Upper lobe of right lung (tissue), 1 donor: ENCODE measurements around the gene A3GALT2. TPM values are rescaled to one million over a fixed set of nuclear protein-coding genes. Genes with fewer than 3 reads are reported as not detected.

Experiments
- ATAC-seq: fragments of 200-7000 bp; cut with Tn5 transposase; one replicate; pipeline ENCODE4 v1.9.1; 2020; ENCODE audit warnings: mild to moderate bottlenecking, moderate library complexity
- DNase-seq: peaks from one replicate; pipeline ENCODE4 v3.0.0-alpha.2; 2020
- H3K27ac ChIP-seq: fragments of 200-600 bp; one replicate; pipeline ENCODE4 v1.8.0; 2022
- H3K27me3 ChIP-seq: fragments of 200-600 bp; one replicate; pipeline ENCODE4 v1.8.0; 2022; ENCODE audit warnings: mild to moderate bottlenecking
- H3K36me3 ChIP-seq: fragments of 200-600 bp; one replicate; pipeline ENCODE4 v1.8.0; 2022
- H3K4me1 ChIP-seq: fragments of 200-600 bp; one replicate; pipeline ENCODE4 v1.8.0; 2022
- H3K4me3 ChIP-seq: fragments of 200-600 bp; one replicate; pipeline ENCODE4 v1.8.0; 2022; ENCODE audit warnings: mild to moderate bottlenecking
- H3K9me3 ChIP-seq: fragments of 200-600 bp; one replicate; pipeline ENCODE4 v1.8.0; 2022
- CTCF ChIP-seq: fragments of 200-600 bp; IDR thresholded peaks from one replicate; pipeline ENCODE4 v1.8.0; 2022; ENCODE audit warnings: antibody characterized with exemption
- intact Hi-C: fragments of 100-400 bp; cut with DNase I; formaldehyde crosslinking; loops from one replicate; pipeline ENCODE4 v1.11.0; 2022
- total RNA-seq: library from RNA; stranded (reverse); fragmentation: NEBNext Ultra II Directional; extraction: Animal tissue kit (Norgen Biotek cat#: 25700); gene quantifications from one replicate; pipeline ENCODE4 v1.2.1, GENCODE V29; 2021
- donor health status: DM: no; HTN: yes; CAD: no; lungs with severe emphysema.

Gene A3GALT2
- total RNA-seq, 1 donor from 2014 or later, result not detected

- H3K9me3 ChIP-seq, result no peaks in the 10 kb centered on the region
- H3K27me3 ChIP-seq, result no peaks in the 10 kb centered on the region
- H3K4me1 ChIP-seq, result peaks cover 7% of the 10 kb centered on the region
- intact Hi-C loops, result no loop called here
- DNase-seq (no peak), ATAC-seq (no peak)
- no peak overlapping the region for H3K4me3 ChIP-seq
- H3K27ac ChIP-seq, result no peak overlapping the region
- no peak for TF ChIP-seq CTCF
- no peaks in the 10 kb centered on the region for H3K36me3 ChIP-seq
These were observed 50.0 kb downstream of the A3GALT2 start for GRCh38 chr1:33270808-33271465.

- intact Hi-C loops, result no loop called here
- no peak overlapping the region for H3K27ac ChIP-seq
- ATAC-seq (no peak), DNase-seq (no peak)
- no peak overlapping the region for H3K4me3 ChIP-seq
- no peak for TF ChIP-seq CTCF
- H3K36me3 ChIP-seq, result no peaks in the 10 kb centered on the region
- H3K4me1 ChIP-seq, result peaks cover 7% of the 10 kb centered on the region
- H3K9me3 ChIP-seq, result no peaks in the 10 kb centered on the region
- H3K27me3 ChIP-seq, result no peaks in the 10 kb centered on the region
These were observed 50.5 kb downstream of the A3GALT2 start for GRCh38 chr1:33270379-33270778.

- no peak for DNase-seq
- H3K36me3 ChIP-seq, result no peaks in the 10 kb centered on the region
- no peak for ATAC-seq
- H3K9me3 ChIP-seq, result no peaks in the 10 kb centered on the region
- no peak overlapping the region for H3K4me3 ChIP-seq
- peaks cover 7% of the 10 kb centered on the region for H3K4me1 ChIP-seq
- H3K27ac ChIP-seq, result no peak overlapping the region
- intact Hi-C loops, result no loop called here
- H3K27me3 ChIP-seq, result no peaks in the 10 kb centered on the region
- TF ChIP-seq CTCF, result no peak
These were observed 51.3 kb downstream of the A3GALT2 start for GRCh38 chr1:33269621-33270020.

GRCh38 chr1:33268927-33269610, 51.8 kb downstream of the A3GALT2 start:
- Histone ChIP-seq H3K9me3 (no peaks in the 10 kb centered on the region), H3K27me3 (no peaks in the 10 kb centered on the region), H3K27ac (no peak overlapping the region), H3K36me3 (no peaks in the 10 kb centered on the region), H3K4me3 (no peak overlapping the region), H3K4me1 (peaks cover 7% of the 10 kb centered on the region)
- intact Hi-C loops, result no loop called here
- ATAC-seq (no peak), DNase-seq (no peak)
- TF ChIP-seq CTCF, result no peak

- DNase-seq (no peak), ATAC-seq (no peak)
- Histone ChIP-seq H3K36me3 (no peaks in the 10 kb centered on the region), H3K27ac (no peak overlapping the region), H3K4me1 (peaks cover 7% of the 10 kb centered on the region), H3K4me3 (no peak overlapping the region), H3K27me3 (no peaks in the 10 kb centered on the region), H3K9me3 (no peaks in the 10 kb centered on the region)
- intact Hi-C loops, result no loop called here
- TF ChIP-seq CTCF, result no peak
These were observed 52.4 kb downstream of the A3GALT2 start for GRCh38 chr1:33268457-33268856.
